WTC11 (cell line): Measurements from ENCODE around the gene PALD1. TPM values are rescaled to one million over a fixed set of nuclear protein-coding genes. Genes with fewer than 3 reads are reported as not detected.

Source experiments
- ATAC-seq: fragments of 200-7000 bp; cut with Tn5 transposase; 2 replicates; pipeline ENCODE4 v1.10.0; 2021; ENCODE audit warnings: mild to moderate bottlenecking, moderate library complexity
- CTCF ChIA-PET: fragments of 300-600 bp; sonication (Branson Sonifier 250); formaldehyde crosslinking; loops from one replicate; lab custom pipeline; 2021; ENCODE audit warnings: antibody characterized with exemption; lab: Charles Lee
- POLR2A ChIA-PET: fragments of 350-600 bp; sonication (Branson Sonifier 250); formaldehyde crosslinking; loops from one replicate; lab custom pipeline; 2021; ENCODE audit warnings: antibody characterized with exemption; lab: Charles Lee
- DNase-seq: peaks from one replicate; pipeline ENCODE4 v3.0.0; 2021; ENCODE audit warnings: low spot score
- H3K27ac Mint-ChIP-seq: 2 replicates; pipeline ENCODE4 v1.8.0; 2021; ENCODE audit warnings: mixed read lengths
- H3K27me3 Mint-ChIP-seq: 2 replicates; pipeline ENCODE4 v1.8.0; 2021; ENCODE audit warnings: low read depth, mild to moderate bottlenecking, moderate library complexity, mixed read lengths
- H3K36me3 Mint-ChIP-seq: 2 replicates; pipeline ENCODE4 v1.8.0; 2021; ENCODE audit warnings: mixed read lengths
- H3K4me1 Mint-ChIP-seq: 2 replicates; pipeline ENCODE4 v1.8.0; 2022; ENCODE audit warnings: mixed read lengths
- H3K4me3 Mint-ChIP-seq: 2 replicates; pipeline ENCODE4 v1.8.0; 2021; ENCODE audit warnings: mild to moderate bottlenecking, moderate library complexity, mixed read lengths
- H3K9me3 Mint-ChIP-seq: 2 replicates; pipeline ENCODE4 v1.8.0; 2021; ENCODE audit warnings: mixed read lengths
- CBFB ChIP-seq: sonication (generic); formaldehyde crosslinking; IDR thresholded peaks from 2 replicates; pipeline ENCODE4 v1.8.1; 2022; ENCODE audit warnings: mild to moderate bottlenecking, low read depth, missing genetic modification reagents
- CREB1 ChIP-seq: sonication (generic); formaldehyde crosslinking; IDR thresholded peaks from 2 replicates; pipeline ENCODE4 v1.8.0; 2023; ENCODE audit warnings: mild to moderate bottlenecking, missing genetic modification reagents
- ELF4 ChIP-seq: sonication (generic); formaldehyde crosslinking; IDR thresholded peaks from 2 replicates; pipeline ENCODE4 v1.8.1; 2022; ENCODE audit warnings: low read depth, mild to moderate bottlenecking, moderate library complexity, missing genetic modification reagents
- ETV6 ChIP-seq: sonication (generic); formaldehyde crosslinking; IDR thresholded peaks from 2 replicates; pipeline ENCODE4 v1.8.1; 2022; ENCODE audit warnings: mild to moderate bottlenecking, missing genetic modification reagents
- FOXK1 ChIP-seq: sonication (generic); formaldehyde crosslinking; IDR thresholded peaks from 2 replicates; pipeline ENCODE4 v1.8.0; 2022; ENCODE audit warnings: mild to moderate bottlenecking, moderate library complexity, missing genetic modification reagents
- GABPB1 ChIP-seq: sonication (generic); formaldehyde crosslinking; IDR thresholded peaks from 2 replicates; pipeline ENCODE4 v1.8.1; 2023; ENCODE audit warnings: mild to moderate bottlenecking, missing genetic modification reagents
- GTF2I ChIP-seq: fragments of 250-450 bp; sonication (Bioruptor Pico); conservative IDR thresholded peaks from 2 replicates; pipeline ENCODE4 v1.4.0; 2021; ENCODE audit warnings: mild to moderate bottlenecking
- HMGXB4 ChIP-seq: sonication (generic); formaldehyde crosslinking; IDR thresholded peaks from 2 replicates; pipeline ENCODE4 v1.8.1; 2023; ENCODE audit warnings: mild to moderate bottlenecking, moderate library complexity, missing genetic modification reagents
- JAZF1 ChIP-seq: fragments of 250-450 bp; sonication (Bioruptor Pico); IDR thresholded peaks from 2 replicates; pipeline ENCODE4 v1.9.0; 2021; ENCODE audit warnings: moderate library complexity, mild to moderate bottlenecking, inconsistent platforms
- MYBL2 ChIP-seq: sonication (generic); formaldehyde crosslinking; IDR thresholded peaks from 2 replicates; pipeline ENCODE4 v1.8.1; 2023; ENCODE audit warnings: mild to moderate bottlenecking, moderate library complexity, missing genetic modification reagents
- NR1H2 ChIP-seq: sonication (generic); formaldehyde crosslinking; IDR thresholded peaks from 2 replicates; pipeline ENCODE4 v1.9.0; 2021; ENCODE audit warnings: mild to moderate bottlenecking, moderate library complexity, missing genetic modification reagents
- OVOL2 ChIP-seq: fragments of 250-450 bp; sonication (Bioruptor Pico); IDR thresholded peaks from 2 replicates; pipeline ENCODE4 v1.9.0; 2021; ENCODE audit warnings: mild to moderate bottlenecking, borderline replicate concordance
- STAT6 ChIP-seq: sonication (generic); formaldehyde crosslinking; conservative IDR thresholded peaks from 2 replicates; pipeline ENCODE4 v1.8.1; 2023; ENCODE audit warnings: mild to moderate bottlenecking, low read depth, missing genetic modification reagents, moderate library complexity
- TCF7 ChIP-seq: sonication (generic); formaldehyde crosslinking; IDR thresholded peaks from 2 replicates; pipeline ENCODE4 v1.8.0; 2022; ENCODE audit warnings: mild to moderate bottlenecking, low read depth, missing genetic modification reagents, moderate library complexity
- TEAD1 ChIP-seq: sonication (generic); formaldehyde crosslinking; IDR thresholded peaks from 2 replicates; pipeline ENCODE4 v1.8.0; 2022; ENCODE audit warnings: mild to moderate bottlenecking, missing genetic modification reagents
- ZNF219 ChIP-seq: sonication (generic); formaldehyde crosslinking; IDR thresholded peaks from 2 replicates; pipeline ENCODE4 v1.8.0; 2023; ENCODE audit warnings: missing genetic modification reagents, mild to moderate bottlenecking, borderline replicate concordance
- ZNF263 ChIP-seq: sonication (generic); formaldehyde crosslinking; IDR thresholded peaks from 2 replicates; pipeline ENCODE4 v1.8.1; 2022; ENCODE audit warnings: low read depth, mild to moderate bottlenecking, moderate library complexity, missing genetic modification reagents
- total RNA-seq: library from RNA; stranded (reverse); gene quantifications from 3 replicates; pipeline ENCODE4 v1.2.3, GENCODE V29; 2021
- TF ChIP-seq, protein P1 (sequence below): sonication (generic); formaldehyde crosslinking; IDR thresholded peaks from 2 replicates; pipeline ENCODE4 v1.8.1; 2022; ENCODE audit warnings: missing genetic modification reagents, borderline replicate concordance
- TF ChIP-seq, protein P2 (sequence below): fragments of 250-450 bp; sonication (Bioruptor Pico); IDR thresholded peaks from 2 replicates; pipeline ENCODE4 v1.9.0; 2021; ENCODE audit warnings: mild to moderate bottlenecking
- TF ChIP-seq, protein P3 (sequence below): sonication (generic); formaldehyde crosslinking; IDR thresholded peaks from 2 replicates; pipeline ENCODE4 v1.8.0; 2022; ENCODE audit warnings: mild to moderate bottlenecking, missing genetic modification reagents
- TF ChIP-seq, protein P4 (sequence below): fragments of 250-450 bp; sonication (Bioruptor Pico); IDR thresholded peaks from 2 replicates; pipeline ENCODE4 v1.8.0; 2021; ENCODE audit warnings: mild to moderate bottlenecking

Gene PALD1
- total RNA-seq, 1 experiment from 2014 or later: 43.6 TPM

- CTCF ChIA-PET: interaction anchor here (1.0 to 1.8 kb wide), 3 partner anchors 9 to 17 kb away, joined by 3 to 5 read pairs (median 4); no protein-coding TSS in a partner anchor
- Mint-ChIP-seq H3K27me3 (no peaks in the 10 kb centered on the region), H3K27ac (no peak overlapping the region), H3K4me1 (no peaks in the 10 kb centered on the region), H3K36me3 (no peaks in the 10 kb centered on the region), H3K4me3 (no peak overlapping the region), H3K9me3 (peaks cover 9% of the 10 kb centered on the region; the same call in 1 of the 2 replicates)
- ATAC-seq (peak; percentile 20; the same call in 1 of the 2 replicates), DNase-seq (no peak)
- POLR2A ChIA-PET: no interaction called here
- TF ChIP-seq ZNF219 (CRISPR knock-in tag) (no peak), FOXK1 (CRISPR knock-in tag) (no peak), GTF2I (no peak), ETV6 (CRISPR knock-in tag) (no peak), CBFB (no peak), OVOL2 (CRISPR knock-in tag) (no peak)
These were observed 96.9 kb downstream of the PALD1 start for GRCh38 chr10:70575486-70575873.

- H3K27me3 Mint-ChIP-seq: no peaks in the 10 kb centered on the region
- no peaks in the 10 kb centered on the region for H3K4me1 Mint-ChIP-seq
- POLR2A ChIA-PET: no interaction called here
- CTCF ChIA-PET: interaction anchor here (0.5 to 1.8 kb wide), 4 partner anchors 9 to 327 kb away, joined by 3 to 5 read pairs (median 4); no protein-coding TSS in a partner anchor
- ATAC-seq (peak; percentile 31; the same call in 1 of the 2 replicates), DNase-seq (no peak)
- H3K36me3 Mint-ChIP-seq: no peaks in the 10 kb centered on the region
- no peak overlapping the region for H3K27ac Mint-ChIP-seq
- TF ChIP-seq TEAD1 (CRISPR knock-in tag): no peak
- TF ChIP-seq, protein P1, sequence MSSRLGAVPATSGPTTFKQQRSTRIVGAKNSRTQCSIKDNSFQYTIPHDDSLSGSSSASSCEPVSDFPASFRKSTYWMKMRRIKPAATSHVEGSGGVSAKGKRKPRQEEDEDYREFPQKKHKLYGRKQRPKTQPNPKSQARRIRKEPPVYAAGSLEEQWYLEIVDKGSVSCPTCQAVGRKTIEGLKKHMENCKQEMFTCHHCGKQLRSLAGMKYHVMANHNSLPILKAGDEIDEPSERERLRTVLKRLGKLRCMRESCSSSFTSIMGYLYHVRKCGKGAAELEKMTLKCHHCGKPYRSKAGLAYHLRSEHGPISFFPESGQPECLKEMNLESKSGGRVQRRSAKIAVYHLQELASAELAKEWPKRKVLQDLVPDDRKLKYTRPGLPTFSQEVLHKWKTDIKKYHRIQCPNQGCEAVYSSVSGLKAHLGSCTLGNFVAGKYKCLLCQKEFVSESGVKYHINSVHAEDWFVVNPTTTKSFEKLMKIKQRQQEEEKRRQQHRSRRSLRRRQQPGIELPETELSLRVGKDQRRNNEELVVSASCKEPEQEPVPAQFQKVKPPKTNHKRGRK (CRISPR knock-in tag): no peak
- TF ChIP-seq JAZF1: no peak
- TF ChIP-seq HMGXB4: no peak
- TF ChIP-seq ELF4 (CRISPR knock-in tag): no peak
- no peak for TF ChIP-seq CREB1
- no peak for TF ChIP-seq TCF7 (CRISPR knock-in tag)
- TF ChIP-seq GABPB1 (CRISPR knock-in tag): no peak
- TF ChIP-seq, protein P2, sequence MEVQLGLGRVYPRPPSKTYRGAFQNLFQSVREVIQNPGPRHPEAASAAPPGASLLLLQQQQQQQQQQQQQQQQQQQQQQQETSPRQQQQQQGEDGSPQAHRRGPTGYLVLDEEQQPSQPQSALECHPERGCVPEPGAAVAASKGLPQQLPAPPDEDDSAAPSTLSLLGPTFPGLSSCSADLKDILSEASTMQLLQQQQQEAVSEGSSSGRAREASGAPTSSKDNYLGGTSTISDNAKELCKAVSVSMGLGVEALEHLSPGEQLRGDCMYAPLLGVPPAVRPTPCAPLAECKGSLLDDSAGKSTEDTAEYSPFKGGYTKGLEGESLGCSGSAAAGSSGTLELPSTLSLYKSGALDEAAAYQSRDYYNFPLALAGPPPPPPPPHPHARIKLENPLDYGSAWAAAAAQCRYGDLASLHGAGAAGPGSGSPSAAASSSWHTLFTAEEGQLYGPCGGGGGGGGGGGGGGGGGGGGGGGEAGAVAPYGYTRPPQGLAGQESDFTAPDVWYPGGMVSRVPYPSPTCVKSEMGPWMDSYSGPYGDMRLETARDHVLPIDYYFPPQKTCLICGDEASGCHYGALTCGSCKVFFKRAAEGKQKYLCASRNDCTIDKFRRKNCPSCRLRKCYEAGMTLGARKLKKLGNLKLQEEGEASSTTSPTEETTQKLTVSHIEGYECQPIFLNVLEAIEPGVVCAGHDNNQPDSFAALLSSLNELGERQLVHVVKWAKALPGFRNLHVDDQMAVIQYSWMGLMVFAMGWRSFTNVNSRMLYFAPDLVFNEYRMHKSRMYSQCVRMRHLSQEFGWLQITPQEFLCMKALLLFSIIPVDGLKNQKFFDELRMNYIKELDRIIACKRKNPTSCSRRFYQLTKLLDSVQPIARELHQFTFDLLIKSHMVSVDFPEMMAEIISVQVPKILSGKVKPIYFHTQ (CRISPR knock-in tag): no peak
- TF ChIP-seq ZNF263: no peak
- no peak for TF ChIP-seq NR1H2 (CRISPR knock-in tag)
- no peak for TF ChIP-seq MYBL2 (CRISPR knock-in tag)
- TF ChIP-seq, protein P3, sequence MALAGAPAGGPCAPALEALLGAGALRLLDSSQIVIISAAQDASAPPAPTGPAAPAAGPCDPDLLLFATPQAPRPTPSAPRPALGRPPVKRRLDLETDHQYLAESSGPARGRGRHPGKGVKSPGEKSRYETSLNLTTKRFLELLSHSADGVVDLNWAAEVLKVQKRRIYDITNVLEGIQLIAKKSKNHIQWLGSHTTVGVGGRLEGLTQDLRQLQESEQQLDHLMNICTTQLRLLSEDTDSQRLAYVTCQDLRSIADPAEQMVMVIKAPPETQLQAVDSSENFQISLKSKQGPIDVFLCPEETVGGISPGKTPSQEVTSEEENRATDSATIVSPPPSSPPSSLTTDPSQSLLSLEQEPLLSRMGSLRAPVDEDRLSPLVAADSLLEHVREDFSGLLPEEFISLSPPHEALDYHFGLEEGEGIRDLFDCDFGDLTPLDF: no peak
- TF ChIP-seq STAT6 (CRISPR knock-in tag): no peak
- no peak for TF ChIP-seq GTF2I
- TF ChIP-seq, protein P4, sequence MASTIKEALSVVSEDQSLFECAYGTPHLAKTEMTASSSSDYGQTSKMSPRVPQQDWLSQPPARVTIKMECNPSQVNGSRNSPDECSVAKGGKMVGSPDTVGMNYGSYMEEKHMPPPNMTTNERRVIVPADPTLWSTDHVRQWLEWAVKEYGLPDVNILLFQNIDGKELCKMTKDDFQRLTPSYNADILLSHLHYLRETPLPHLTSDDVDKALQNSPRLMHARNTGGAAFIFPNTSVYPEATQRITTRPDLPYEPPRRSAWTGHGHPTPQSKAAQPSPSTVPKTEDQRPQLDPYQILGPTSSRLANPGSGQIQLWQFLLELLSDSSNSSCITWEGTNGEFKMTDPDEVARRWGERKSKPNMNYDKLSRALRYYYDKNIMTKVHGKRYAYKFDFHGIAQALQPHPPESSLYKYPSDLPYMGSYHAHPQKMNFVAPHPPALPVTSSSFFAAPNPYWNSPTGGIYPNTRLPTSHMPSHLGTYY: no peak
- TF ChIP-seq, all 79 proteins: peak for 0
- no peak overlapping the region for H3K4me3 Mint-ChIP-seq
- H3K9me3 Mint-ChIP-seq: peaks cover 9% of the 10 kb centered on the region; the same call in 1 of the 2 replicates
These were observed 97.6 kb downstream of the PALD1 start for GRCh38 chr10:70575874-70576802.
